Mammary epithelial cell (primary cell): Measurements from ENCODE around the gene TSGA10IP.

Source experiments
- CTCF ChIP-seq, 2 donors: IDR thresholded peaks in 1 of 2; conservative IDR thresholded peaks in 1 of 2; 2 replicates each; pipeline ENCODE4 v1.5.1; 2011 to 2012; ENCODE audit warnings: inconsistent platforms in 2 of 2, low read length in 2 of 2, mild to moderate bottlenecking in 2 of 2, control low read depth in 1 of 2, low read depth in 1 of 2; ENCODE audit not compliant: insufficient read depth in 1 of 2; ENCODE audit errors: extremely low read depth in 1 of 2
- EZH2 ChIP-seq: IDR thresholded peaks from 2 replicates; pipeline ENCODE4 v1.6.1; 2012; ENCODE audit warnings: low read length, inconsistent platforms, borderline replicate concordance

- TF ChIP-seq CTCF (conservative IDR thresholded peaks at IDR 0.05 in 1 of 2, IDR thresholded peaks at IDR 0.05 in 1 of 2; ENCODE audit: extremely low read depth in 1 of 2, insufficient read depth in 1 of 2, low read depth in 1 of 2, low read length in 2 of 2) (no peak), EZH2 (no peak)
Measured at GRCh38 chr11:65907878-65908277, 37.4 kb upstream of the TSGA10IP start.
